OCI-LY1 (cell line): ENCODE measurements around the gene TMEM256.

Experiments
- CTCF ChIP-seq: fragments of 200-600 bp; sonication (generic), shearing (Covaris generic); IDR thresholded peaks from 2 replicates; pipeline ENCODE4 v1.5.1; 2017; ENCODE audit warnings: mild to moderate bottlenecking, antibody characterized with exemption, low read length, moderate library complexity, mixed read lengths
- EZH2 ChIP-seq: fragments of 200-600 bp; sonication (generic), shearing (Covaris generic); IDR thresholded peaks from 2 replicates; pipeline ENCODE4 v1.8.0; 2017; ENCODE audit warnings: borderline replicate concordance, mixed run types, mild to moderate bottlenecking, antibody characterized with exemption, low read length, moderate library complexity, mixed read lengths

- TF ChIP-seq CTCF = no peak
- no peak for TF ChIP-seq EZH2
Measured at GRCh38 chr17:7357381-7357780, 46.5 kb downstream of the TMEM256 start.
